ENCODE measurements around the gene GBX2.

- no peak for TF ChIP-seq FOSL1 (IDR thresholded peaks at IDR 0.05; ENCODE audit: low read depth)
- no peak for TF ChIP-seq CTCF (IDR thresholded peaks at IDR 0.05 in 2 of 3, conservative IDR thresholded peaks at IDR 0.05 in 1 of 3; ENCODE audit: borderline replicate concordance in 1 of 3, insufficient read depth in 1 of 3, low read depth in 2 of 3, low read length in 2 of 3)
- TF ChIP-seq POLR2A (IDR thresholded peaks at IDR 0.05; ENCODE audit: borderline replicate concordance, extremely low read depth, insufficient read depth, insufficient read length), result no peak
- no peak for TF ChIP-seq TCF7L2 (IDR thresholded peaks at IDR 0.05; ENCODE audit: borderline replicate concordance, extremely low read depth, insufficient read depth, insufficient read length)
These were observed 12.8 kb downstream of the GBX2 start for GRCh38 chr2:236155406-236155805.
